ENCODE data around the gene YIPF3.

- no peak for TF ChIP-seq CTCF (conservative IDR thresholded peaks at IDR 0.05)
- TF ChIP-seq EZH2 (IDR thresholded peaks at IDR 0.05; ENCODE audit: low read depth): no peak
Observed at GRCh38 chr6:43493230-43493629, 23.5 kb downstream of the YIPF3 start.

Measured in PC-9 (cell line).